Panc1 (cell line): ENCODE results near the gene FAM219B. TPM values are rescaled to one million over a fixed set of nuclear protein-coding genes. Genes with fewer than 3 reads are reported as not detected.
"Not testable (repeated sequence)": the region's sequence is repeated elsewhere in the genome, so short reads cannot be mapped to it uniquely, and the experiment has no call there.

ENCODE experiments used
- ATAC-seq: fragments of 200-7000 bp; cut with Tn5 transposase; 2 replicates; pipeline ENCODE4 v1.9.1; 2020; ENCODE audit warnings: mild to moderate bottlenecking, moderate library complexity
- BruUV-seq: library from RNA; stranded (reverse); fragments of 400-500 nt; replicated peaks from 2 replicates; lab custom pipeline; 2021; lab: Mats Ljungman, UMichigan
- CTCF ChIA-PET: fragments of 300-600 bp; sonication (Branson Sonifier 250); formaldehyde crosslinking; loops from one replicate; lab custom pipeline; 2022; ENCODE audit warnings: antibody characterized with exemption; lab: Charles Lee
- POLR2A ChIA-PET: fragments of 300-600 bp; sonication (Branson Sonifier 250); formaldehyde crosslinking; loops from one replicate; lab custom pipeline; 2022; ENCODE audit warnings: antibody characterized with exemption; lab: Charles Lee
- DNase-seq: peaks from one replicate; pipeline ENCODE4 v3.0.0-alpha.2; 2010; ENCODE audit warnings: low read depth, low spot score
- H3K27ac ChIP-seq: 2 replicates; pipeline ENCODE4 v1.5.1; 2011; ENCODE audit warnings: mild to moderate bottlenecking, low read length, inconsistent platforms
- H3K27me3 ChIP-seq: fragments of 200-500 bp; sonication (Bioruptor generic); 2 replicates; pipeline ENCODE4 v1.6.0; 2014; ENCODE audit warnings: low read length, inconsistent platforms; ENCODE audit not compliant: control insufficient read depth, insufficient read depth
- H3K36me3 ChIP-seq: fragments of 200-500 bp; sonication (Bioruptor generic); 2 replicates; pipeline ENCODE4 v1.5.1; 2014; ENCODE audit warnings: inconsistent platforms, mild to moderate bottlenecking, low read length, moderate library complexity; ENCODE audit not compliant: control insufficient read depth, insufficient read depth
- H3K4me1 ChIP-seq: 2 replicates; pipeline ENCODE4 v1.5.1; 2011; ENCODE audit warnings: inconsistent platforms, mild to moderate bottlenecking, low read length, moderate library complexity; ENCODE audit not compliant: control insufficient read depth, insufficient read depth
- H3K4me3 ChIP-seq, 2 experiments: 2 replicates each; pipeline ENCODE4 v1.5.1; 2011 to 2012; ENCODE audit warnings: low read depth in 2 of 2, low read length in 2 of 2, mild to moderate bottlenecking in 2 of 2, inconsistent platforms in 1 of 2, moderate library complexity in 1 of 2
- H3K9me3 ChIP-seq: fragments of 200-500 bp; sonication (Bioruptor generic); 2 replicates; pipeline ENCODE4 v1.5.1; 2014; ENCODE audit warnings: low read depth, mild to moderate bottlenecking, inconsistent platforms, low read length, moderate library complexity; ENCODE audit not compliant: control insufficient read depth, insufficient read depth
- POLR2AphosphoS5 ChIP-seq: IDR thresholded peaks from 2 replicates; pipeline ENCODE4 v1.6.1; 2012; ENCODE audit warnings: mild to moderate bottlenecking, low read depth, low read length, moderate library complexity
- SIN3A ChIP-seq: IDR thresholded peaks from 2 replicates; pipeline ENCODE4 v1.6.1; 2012; ENCODE audit warnings: low read depth, mild to moderate bottlenecking, low read length, moderate library complexity, borderline replicate concordance; ENCODE audit not compliant: insufficient read depth
- in situ Hi-C: cut with HindIII; loops from 2 replicates; pipeline ENCODE4 v1.10.0; 2016; ENCODE audit warnings: low sequenced_read_pairs, low pct_unique_long_range_greater_than_20kb
- intact Hi-C: fragments of 100-400 bp; cut with micrococcal nuclease; formaldehyde crosslinking; loops from one replicate; pipeline ENCODE4 v1.10.0; 2022; ENCODE audit not compliant: unreplicated experiment
- total RNA-seq: library from RNA; stranded (reverse); gene quantifications from one replicate; pipeline ENCODE4 v1.2.1, GENCODE V29; 2021; ENCODE audit not compliant: unreplicated experiment
- TF ChIP-seq, protein P1 (sequence below), 2 experiments: IDR thresholded peaks; 2 replicates each; pipeline ENCODE4 v1.6.1; 2011 to 2012; ENCODE audit warnings: low read depth in 2 of 2, control low read depth in 1 of 2, low read length in 1 of 2, mild to moderate bottlenecking in 1 of 2, moderate library complexity in 1 of 2; ENCODE audit not compliant: insufficient read depth in 1 of 2
- TF ChIP-seq, protein P2 (sequence below): fragments of 450-650 bp; IDR thresholded peaks from 2 replicates; pipeline ENCODE4 v1.5.1; 2017; ENCODE audit warnings: mild to moderate bottlenecking

Gene FAM219B
- total RNA-seq, 1 experiment from 2014 or later: 68.6 TPM

DNA sequence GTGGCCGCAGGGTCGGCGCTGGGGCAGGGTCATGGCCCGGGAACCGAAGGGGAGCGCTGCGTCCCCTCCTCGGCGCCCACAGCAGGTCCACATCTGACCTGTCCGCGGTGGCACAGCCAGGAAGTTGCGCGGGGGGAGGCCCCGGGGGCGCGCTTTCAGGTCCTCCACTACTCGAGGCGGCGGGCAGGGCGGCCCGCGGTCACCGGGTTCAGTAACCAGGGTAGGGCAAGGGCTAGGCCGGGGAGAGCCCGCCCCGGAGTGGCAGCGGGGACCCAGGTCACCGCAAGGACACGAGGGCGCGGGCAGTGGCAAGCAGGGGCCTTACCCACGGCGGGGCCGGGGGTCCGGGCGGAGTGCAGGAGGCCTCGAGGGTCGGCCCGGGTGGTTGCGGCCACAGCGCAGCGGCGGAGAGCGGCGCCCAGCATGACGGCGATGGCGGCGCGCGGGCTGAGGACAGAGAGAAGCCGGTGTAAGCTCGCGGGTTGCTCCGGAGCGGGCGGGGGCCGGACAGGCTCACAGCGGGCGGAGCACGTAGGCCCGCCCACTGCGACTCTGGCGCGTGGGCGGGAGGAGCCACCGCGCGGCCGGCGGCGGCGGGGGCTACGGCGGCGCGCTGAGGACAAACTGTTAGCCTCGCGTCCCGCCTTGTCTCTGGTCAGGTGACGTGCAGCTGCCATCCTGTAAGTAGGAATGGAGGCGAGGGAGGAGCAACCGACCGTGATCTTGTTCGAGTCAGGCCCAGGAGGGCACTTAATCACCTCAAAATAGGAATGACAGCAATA, 31.1 kb upstream of the FAM219B start, which contains the start of gene COX5A:
COX5A (minus strand) TSS at position 484 of the 782 bp plus-strand sequence; CDS start at position 425, 59 bp downstream.
- no peaks in the 10 kb centered on the region for H3K27me3 ChIP-seq
- in situ Hi-C loops: no loop called here
- H3K9me3 ChIP-seq: no peaks in the 10 kb centered on the region
- peak within 1 kb of the TSS; percentile 93 for H3K27ac ChIP-seq
- intact Hi-C loops: no loop called here
- ATAC-seq: peak; percentile 97
- CTCF ChIA-PET: interaction anchor here (0.6 to 0.9 kb wide), 3 partner anchors 36 to 586 kb away, joined by 4 to 9 read pairs (median 4); no protein-coding TSS in a partner anchor
- peak; percentile 81 for DNase-seq
- TF ChIP-seq SIN3A (0 out of 2 replicates have a peak, but pooled peaks have one; percentile 67), POLR2AphosphoS5 (peak; percentile 82)
- TF ChIP-seq, protein P1, sequence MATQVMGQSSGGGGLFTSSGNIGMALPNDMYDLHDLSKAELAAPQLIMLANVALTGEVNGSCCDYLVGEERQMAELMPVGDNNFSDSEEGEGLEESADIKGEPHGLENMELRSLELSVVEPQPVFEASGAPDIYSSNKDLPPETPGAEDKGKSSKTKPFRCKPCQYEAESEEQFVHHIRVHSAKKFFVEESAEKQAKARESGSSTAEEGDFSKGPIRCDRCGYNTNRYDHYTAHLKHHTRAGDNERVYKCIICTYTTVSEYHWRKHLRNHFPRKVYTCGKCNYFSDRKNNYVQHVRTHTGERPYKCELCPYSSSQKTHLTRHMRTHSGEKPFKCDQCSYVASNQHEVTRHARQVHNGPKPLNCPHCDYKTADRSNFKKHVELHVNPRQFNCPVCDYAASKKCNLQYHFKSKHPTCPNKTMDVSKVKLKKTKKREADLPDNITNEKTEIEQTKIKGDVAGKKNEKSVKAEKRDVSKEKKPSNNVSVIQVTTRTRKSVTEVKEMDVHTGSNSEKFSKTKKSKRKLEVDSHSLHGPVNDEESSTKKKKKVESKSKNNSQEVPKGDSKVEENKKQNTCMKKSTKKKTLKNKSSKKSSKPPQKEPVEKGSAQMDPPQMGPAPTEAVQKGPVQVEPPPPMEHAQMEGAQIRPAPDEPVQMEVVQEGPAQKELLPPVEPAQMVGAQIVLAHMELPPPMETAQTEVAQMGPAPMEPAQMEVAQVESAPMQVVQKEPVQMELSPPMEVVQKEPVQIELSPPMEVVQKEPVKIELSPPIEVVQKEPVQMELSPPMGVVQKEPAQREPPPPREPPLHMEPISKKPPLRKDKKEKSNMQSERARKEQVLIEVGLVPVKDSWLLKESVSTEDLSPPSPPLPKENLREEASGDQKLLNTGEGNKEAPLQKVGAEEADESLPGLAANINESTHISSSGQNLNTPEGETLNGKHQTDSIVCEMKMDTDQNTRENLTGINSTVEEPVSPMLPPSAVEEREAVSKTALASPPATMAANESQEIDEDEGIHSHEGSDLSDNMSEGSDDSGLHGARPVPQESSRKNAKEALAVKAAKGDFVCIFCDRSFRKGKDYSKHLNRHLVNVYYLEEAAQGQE (IDR thresholded peaks at IDR 0.05; ENCODE audit: insufficient read depth in 1 of 2, low read depth in 2 of 2, low read length in 1 of 2): no peak
- POLR2A ChIA-PET: interaction anchor here (0.5 to 1.2 kb wide), 3 partner anchors 13 to 27 kb away, joined by 3 to 5 read pairs (median 4); no protein-coding TSS in a partner anchor
- H3K4me1 ChIP-seq: peaks cover 8% of the 10 kb centered on the region; the same call in 1 of the 2 replicates
- 0 out of 2 replicates have a peak, but pooled peaks cover 2% of the 10 kb centered on the region for H3K36me3 ChIP-seq
- H3K4me3 ChIP-seq: peak within 1 kb of the TSS; percentile 87 to 94
- no TSS peak for BruUV-seq

DNA sequence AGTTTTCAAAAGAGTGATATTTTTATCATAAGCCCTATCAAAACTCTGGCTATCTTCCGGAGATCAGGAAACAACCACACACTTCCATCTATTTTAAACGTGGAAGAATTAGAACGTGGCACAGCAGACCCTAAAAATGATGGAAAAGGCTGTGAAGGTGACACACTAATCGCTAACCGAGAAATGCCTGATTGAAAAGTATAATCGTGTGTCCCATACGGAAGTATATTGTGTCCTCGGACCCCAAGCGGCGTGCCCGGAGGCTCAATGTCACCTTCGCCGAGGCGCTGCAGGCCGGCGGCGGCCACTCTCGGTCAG, 30.6 kb upstream of the FAM219B start:
- ATAC-seq (no peak), DNase-seq (no peak)
- H3K4me3 ChIP-seq: peak overlapping the region; percentile 87 to 94
- in situ Hi-C loops: no loop called here
- H3K9me3 ChIP-seq: no peaks in the 10 kb centered on the region
- peak overlapping the region; percentile 93 for H3K27ac ChIP-seq
- intact Hi-C loops: no loop called here
- BruUV-seq: no TSS peak
- ChIA-PET CTCF (no interaction called here), POLR2A (interaction anchor here (0.6 kb wide), 1 partner anchor 278 kb away, joined by 3 read pairs; no protein-coding TSS in a partner anchor)
- TF ChIP-seq, protein P2, sequence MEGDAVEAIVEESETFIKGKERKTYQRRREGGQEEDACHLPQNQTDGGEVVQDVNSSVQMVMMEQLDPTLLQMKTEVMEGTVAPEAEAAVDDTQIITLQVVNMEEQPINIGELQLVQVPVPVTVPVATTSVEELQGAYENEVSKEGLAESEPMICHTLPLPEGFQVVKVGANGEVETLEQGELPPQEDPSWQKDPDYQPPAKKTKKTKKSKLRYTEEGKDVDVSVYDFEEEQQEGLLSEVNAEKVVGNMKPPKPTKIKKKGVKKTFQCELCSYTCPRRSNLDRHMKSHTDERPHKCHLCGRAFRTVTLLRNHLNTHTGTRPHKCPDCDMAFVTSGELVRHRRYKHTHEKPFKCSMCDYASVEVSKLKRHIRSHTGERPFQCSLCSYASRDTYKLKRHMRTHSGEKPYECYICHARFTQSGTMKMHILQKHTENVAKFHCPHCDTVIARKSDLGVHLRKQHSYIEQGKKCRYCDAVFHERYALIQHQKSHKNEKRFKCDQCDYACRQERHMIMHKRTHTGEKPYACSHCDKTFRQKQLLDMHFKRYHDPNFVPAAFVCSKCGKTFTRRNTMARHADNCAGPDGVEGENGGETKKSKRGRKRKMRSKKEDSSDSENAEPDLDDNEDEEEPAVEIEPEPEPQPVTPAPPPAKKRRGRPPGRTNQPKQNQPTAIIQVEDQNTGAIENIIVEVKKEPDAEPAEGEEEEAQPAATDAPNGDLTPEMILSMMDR: no peak
- H3K4me1 ChIP-seq: peaks cover 8% of the 10 kb centered on the region; the same call in 1 of the 2 replicates
- H3K36me3 ChIP-seq: 0 out of 2 replicates have a peak, but pooled peaks cover 2% of the 10 kb centered on the region
- no peaks in the 10 kb centered on the region for H3K27me3 ChIP-seq

DNA sequence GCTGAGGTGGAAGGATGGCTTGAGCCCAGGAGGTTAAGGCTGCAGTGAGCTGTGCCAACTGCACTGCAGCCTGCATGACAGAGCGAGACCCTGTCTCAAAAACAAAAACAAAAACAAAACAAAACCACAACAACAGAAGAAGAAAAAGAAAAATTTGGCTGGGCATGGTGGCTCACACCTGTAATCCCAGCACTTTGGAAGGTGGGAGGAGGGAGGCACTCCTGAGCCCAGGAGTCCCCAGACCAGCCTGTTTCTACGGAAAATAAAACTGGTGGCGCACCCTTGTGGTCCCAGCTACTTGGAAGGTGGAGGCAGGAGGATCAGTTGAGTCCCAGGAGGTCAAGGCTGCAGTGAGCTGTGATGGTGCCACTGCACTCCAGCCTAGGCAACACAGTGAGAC, 28.5 kb upstream of the FAM219B start:
- H3K4me1 ChIP-seq, H3K9me3 ChIP-seq, ATAC-seq, CTCF ChIA-PET, in situ Hi-C loops, H3K4me3 ChIP-seq, DNase-seq, H3K27me3 ChIP-seq, POLR2A ChIA-PET, H3K27ac ChIP-seq, H3K36me3 ChIP-seq, intact Hi-C loops, BruUV-seq: not testable (repeated sequence)
